K562 (cell line): Measurements from ENCODE around the gene NRSN2. TPM values are rescaled to one million over a fixed set of nuclear protein-coding genes. Genes with fewer than 3 reads are reported as not detected.

Source experiments
- GATAD2B ChIP-seq: fragments of 450-650 bp; IDR thresholded peaks from 2 replicates; pipeline ENCODE4 v1.6.1; 2017; ENCODE audit warnings: mild to moderate bottlenecking, borderline replicate concordance
- MAFK ChIP-seq: IDR thresholded peaks from 2 replicates; pipeline ENCODE4 v1.6.1; 2011; ENCODE audit warnings: low read length, improper control_type of control experiment
- ZNF133 ChIP-seq: fragments of 250-450 bp; sonication (Bioruptor Pico); IDR thresholded peaks from 2 replicates; pipeline ENCODE4 v1.4.0; 2020; ENCODE audit warnings: mild to moderate bottlenecking
- ZNF134 ChIP-seq: fragments of 250-450 bp; sonication (Bioruptor Pico); conservative IDR thresholded peaks from 2 replicates; pipeline ENCODE4 v1.4.0; 2020
- ZNF165 ChIP-seq: fragments of 250-450 bp; sonication (Bioruptor Pico); IDR thresholded peaks from 2 replicates; pipeline ENCODE4 v1.4.0; 2020; ENCODE audit warnings: borderline replicate concordance
- ZNF263 ChIP-seq: sonication (generic); formaldehyde crosslinking; IDR thresholded peaks from 2 replicates; pipeline ENCODE4 v1.8.0; 2022; ENCODE audit warnings: mild to moderate bottlenecking, missing genetic modification reagents, borderline replicate concordance
- ZNF431 ChIP-seq: sonication (generic); formaldehyde crosslinking; IDR thresholded peaks from 2 replicates; pipeline ENCODE4 v1.8.0; 2022; ENCODE audit warnings: mild to moderate bottlenecking, missing genetic modification reagents
- ZNF644 ChIP-seq: fragments of 200-800 bp; sonication (Bioruptor generic); IDR thresholded peaks from 2 replicates; pipeline ENCODE4 v1.6.1; 2016; ENCODE audit warnings: low read depth, missing genetic modification characterization, missing compliant biosample characterization
- ZNF707 ChIP-seq: fragments of 250-450 bp; sonication (Bioruptor Pico); conservative IDR thresholded peaks from 2 replicates; pipeline ENCODE4 v1.8.0; 2022; ENCODE audit warnings: inconsistent platforms, mild to moderate bottlenecking, moderate library complexity
- polyA plus RNA-seq, 8 experiments: library from polyadenylated mRNA; depleted of rRNA in 4 of 8; stranded (reverse) in 5 of 8; unstranded in 3 of 8; fragments of >200 nt; fragmentation: Nextera tagmentation in 2 of 8; fragmentation: Illumina TruSeq in 1 of 8; extraction: Ambion mirVana in 2 of 8; extraction: Trizol in 1 of 8; gene quantifications; 2 replicates each; pipeline versions ENCODE4 v1.2.1 to v1.2.3, GENCODE V29; 2011 to 2014; ENCODE audit warnings: inconsistent platforms in 1 of 8, missing spikeins in 1 of 8
- total RNA-seq, 7 experiments: library from RNA; depleted of rRNA in 6 of 7; stranded (reverse); fragments of >200 nt in 6 of 7; fragmentation: Illumina TruSeq in 2 of 7; extraction: Trizol in 2 of 7; gene quantifications; 2 replicates each; pipeline versions ENCODE4 v1.2.1 to v1.2.3, GENCODE V29; 2011 to 2021; ENCODE audit warnings: low replicate concordance in 1 of 7
- TF ChIP-seq, protein P1 (sequence below): conservative IDR thresholded peaks from 2 replicates; pipeline ENCODE4 v1.6.1; 2011; ENCODE audit warnings: low read depth, mild to moderate bottlenecking, low read length; ENCODE audit not compliant: control insufficient read depth
- TF ChIP-seq, protein P2 (sequence below): sonication (generic); formaldehyde crosslinking; IDR thresholded peaks from 2 replicates; pipeline ENCODE4 v1.8.1; 2022; ENCODE audit warnings: missing genetic modification reagents
- TF ChIP-seq, protein P3 (sequence below): sonication (generic); formaldehyde crosslinking; IDR thresholded peaks from 2 replicates; pipeline ENCODE4 v1.8.0; 2023; ENCODE audit warnings: mild to moderate bottlenecking, missing genetic modification reagents
- TF ChIP-seq, protein P4 (sequence below): fragments of 450-650 bp; IDR thresholded peaks from 2 replicates; pipeline ENCODE4 v1.6.1; 2018; ENCODE audit warnings: mild to moderate bottlenecking, low read depth; ENCODE audit not compliant: partially characterized antibody
- TF ChIP-seq, protein P5 (sequence below): IDR thresholded peaks from 3 replicates; pipeline ENCODE4 v1.6.1; 2011; ENCODE audit warnings: borderline replicate concordance, mild to moderate bottlenecking; ENCODE audit not compliant: insufficient read length, insufficient read depth
- TF ChIP-seq, protein P6 (sequence below): sonication (generic); IDR thresholded peaks from 2 replicates; pipeline ENCODE4 v1.6.1; 2016
- TF ChIP-seq, protein P7 (sequence below): fragments of 450-650 bp; IDR thresholded peaks from 2 replicates; pipeline ENCODE4 v1.6.1; 2016; ENCODE audit warnings: borderline replicate concordance

The NRSN2 gene
- total and polyA plus RNA-seq, 9 of the 15 experiments (the other 6 are each of a cell fraction or from before 2014, with no cell fraction given), result 7.5 to 29.7 (median 11.1) TPM

DNA sequence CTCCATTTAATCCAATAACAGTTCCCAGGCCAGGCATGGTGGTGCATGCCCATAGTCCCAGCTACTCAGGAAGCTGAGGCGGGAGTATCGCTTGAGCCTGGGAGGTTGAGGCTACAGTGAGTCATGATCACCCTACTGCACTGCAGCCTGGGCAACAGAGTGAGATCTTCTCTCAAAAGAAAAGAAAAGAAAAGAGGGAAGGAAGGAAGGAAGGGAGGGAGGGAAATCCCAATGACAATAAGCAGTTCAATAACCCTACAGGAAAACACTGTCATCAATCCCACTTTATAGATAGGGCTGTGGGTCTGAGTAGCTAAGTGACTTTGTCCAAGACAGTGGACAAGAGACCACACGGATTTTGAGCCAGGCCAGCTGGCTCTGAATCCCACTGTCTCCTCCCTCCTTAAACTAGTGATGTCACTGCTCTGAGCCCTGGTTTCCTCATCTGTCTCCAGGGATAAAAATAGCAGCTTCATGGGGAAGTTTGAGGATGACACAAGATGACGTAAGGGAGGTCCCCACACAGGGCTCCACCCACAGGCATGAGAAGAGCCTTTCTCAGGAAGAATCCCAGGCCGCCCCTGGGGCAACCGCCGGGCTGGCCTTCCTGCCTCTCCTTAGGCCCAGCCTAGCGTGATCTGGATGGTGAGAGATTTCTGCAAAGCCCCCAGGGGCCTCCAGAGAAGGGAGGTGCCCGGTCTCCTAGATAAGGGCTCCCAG is 26.4 kb downstream of the NRSN2 start (continued):
- TF ChIP-seq, protein P1, sequence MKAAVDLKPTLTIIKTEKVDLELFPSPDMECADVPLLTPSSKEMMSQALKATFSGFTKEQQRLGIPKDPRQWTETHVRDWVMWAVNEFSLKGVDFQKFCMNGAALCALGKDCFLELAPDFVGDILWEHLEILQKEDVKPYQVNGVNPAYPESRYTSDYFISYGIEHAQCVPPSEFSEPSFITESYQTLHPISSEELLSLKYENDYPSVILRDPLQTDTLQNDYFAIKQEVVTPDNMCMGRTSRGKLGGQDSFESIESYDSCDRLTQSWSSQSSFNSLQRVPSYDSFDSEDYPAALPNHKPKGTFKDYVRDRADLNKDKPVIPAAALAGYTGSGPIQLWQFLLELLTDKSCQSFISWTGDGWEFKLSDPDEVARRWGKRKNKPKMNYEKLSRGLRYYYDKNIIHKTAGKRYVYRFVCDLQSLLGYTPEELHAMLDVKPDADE, result no peak
- TF ChIP-seq MAFK (no peak), ZNF263 (CRISPR knock-in tag) (no peak), ZNF134 (CRISPR knock-in tag) (no peak), ZNF644 (tag) (peak; percentile 25; the same call in 1 of the 2 replicates), ZNF707 (CRISPR knock-in tag) (no peak), ZNF431 (CRISPR knock-in tag) (no peak), ZNF133 (no peak), ZNF165 (CRISPR knock-in tag) (no peak), GATAD2B (0 out of 2 replicates have a peak, but pooled peaks have one; percentile 36)
- TF ChIP-seq, protein P2, sequence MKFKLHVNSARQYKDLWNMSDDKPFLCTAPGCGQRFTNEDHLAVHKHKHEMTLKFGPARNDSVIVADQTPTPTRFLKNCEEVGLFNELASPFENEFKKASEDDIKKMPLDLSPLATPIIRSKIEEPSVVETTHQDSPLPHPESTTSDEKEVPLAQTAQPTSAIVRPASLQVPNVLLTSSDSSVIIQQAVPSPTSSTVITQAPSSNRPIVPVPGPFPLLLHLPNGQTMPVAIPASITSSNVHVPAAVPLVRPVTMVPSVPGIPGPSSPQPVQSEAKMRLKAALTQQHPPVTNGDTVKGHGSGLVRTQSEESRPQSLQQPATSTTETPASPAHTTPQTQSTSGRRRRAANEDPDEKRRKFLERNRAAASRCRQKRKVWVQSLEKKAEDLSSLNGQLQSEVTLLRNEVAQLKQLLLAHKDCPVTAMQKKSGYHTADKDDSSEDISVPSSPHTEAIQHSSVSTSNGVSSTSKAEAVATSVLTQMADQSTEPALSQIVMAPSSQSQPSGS (CRISPR knock-in tag), result peak; percentile 57; the same call in 1 of the 2 replicates
- TF ChIP-seq, protein P3, sequence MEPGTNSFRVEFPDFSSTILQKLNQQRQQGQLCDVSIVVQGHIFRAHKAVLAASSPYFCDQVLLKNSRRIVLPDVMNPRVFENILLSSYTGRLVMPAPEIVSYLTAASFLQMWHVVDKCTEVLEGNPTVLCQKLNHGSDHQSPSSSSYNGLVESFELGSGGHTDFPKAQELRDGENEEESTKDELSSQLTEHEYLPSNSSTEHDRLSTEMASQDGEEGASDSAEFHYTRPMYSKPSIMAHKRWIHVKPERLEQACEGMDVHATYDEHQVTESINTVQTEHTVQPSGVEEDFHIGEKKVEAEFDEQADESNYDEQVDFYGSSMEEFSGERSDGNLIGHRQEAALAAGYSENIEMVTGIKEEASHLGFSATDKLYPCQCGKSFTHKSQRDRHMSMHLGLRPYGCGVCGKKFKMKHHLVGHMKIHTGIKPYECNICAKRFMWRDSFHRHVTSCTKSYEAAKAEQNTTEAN, result no peak
- TF ChIP-seq, protein P4, sequence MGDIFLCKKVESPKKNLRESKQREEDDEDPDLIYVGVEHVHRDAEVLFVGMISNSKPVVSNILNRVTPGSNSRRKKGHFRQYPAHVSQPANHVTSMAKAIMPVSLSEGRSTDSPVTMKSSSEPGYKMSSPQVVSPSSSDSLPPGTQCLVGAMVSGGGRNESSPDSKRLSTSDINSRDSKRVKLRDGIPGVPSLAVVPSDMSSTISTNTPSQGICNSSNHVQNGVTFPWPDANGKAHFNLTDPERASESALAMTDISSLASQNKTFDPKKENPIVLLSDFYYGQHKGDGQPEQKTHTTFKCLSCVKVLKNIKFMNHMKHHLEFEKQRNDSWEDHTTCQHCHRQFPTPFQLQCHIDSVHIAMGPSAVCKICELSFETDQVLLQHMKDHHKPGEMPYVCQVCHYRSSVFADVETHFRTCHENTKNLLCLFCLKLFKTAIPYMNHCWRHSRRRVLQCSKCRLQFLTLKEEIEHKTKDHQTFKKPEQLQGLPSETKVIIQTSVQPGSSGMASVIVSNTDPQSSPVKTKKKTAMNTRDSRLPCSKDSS, result no peak
- TF ChIP-seq, protein P5, sequence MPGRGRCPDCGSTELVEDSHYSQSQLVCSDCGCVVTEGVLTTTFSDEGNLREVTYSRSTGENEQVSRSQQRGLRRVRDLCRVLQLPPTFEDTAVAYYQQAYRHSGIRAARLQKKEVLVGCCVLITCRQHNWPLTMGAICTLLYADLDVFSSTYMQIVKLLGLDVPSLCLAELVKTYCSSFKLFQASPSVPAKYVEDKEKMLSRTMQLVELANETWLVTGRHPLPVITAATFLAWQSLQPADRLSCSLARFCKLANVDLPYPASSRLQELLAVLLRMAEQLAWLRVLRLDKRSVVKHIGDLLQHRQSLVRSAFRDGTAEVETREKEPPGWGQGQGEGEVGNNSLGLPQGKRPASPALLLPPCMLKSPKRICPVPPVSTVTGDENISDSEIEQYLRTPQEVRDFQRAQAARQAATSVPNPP, result no peak
- TF ChIP-seq, protein P6, sequence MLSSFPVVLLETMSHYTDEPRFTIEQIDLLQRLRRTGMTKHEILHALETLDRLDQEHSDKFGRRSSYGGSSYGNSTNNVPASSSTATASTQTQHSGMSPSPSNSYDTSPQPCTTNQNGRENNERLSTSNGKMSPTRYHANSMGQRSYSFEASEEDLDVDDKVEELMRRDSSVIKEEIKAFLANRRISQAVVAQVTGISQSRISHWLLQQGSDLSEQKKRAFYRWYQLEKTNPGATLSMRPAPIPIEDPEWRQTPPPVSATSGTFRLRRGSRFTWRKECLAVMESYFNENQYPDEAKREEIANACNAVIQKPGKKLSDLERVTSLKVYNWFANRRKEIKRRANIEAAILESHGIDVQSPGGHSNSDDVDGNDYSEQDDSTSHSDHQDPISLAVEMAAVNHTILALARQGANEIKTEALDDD, result no peak
- TF ChIP-seq, protein P7, sequence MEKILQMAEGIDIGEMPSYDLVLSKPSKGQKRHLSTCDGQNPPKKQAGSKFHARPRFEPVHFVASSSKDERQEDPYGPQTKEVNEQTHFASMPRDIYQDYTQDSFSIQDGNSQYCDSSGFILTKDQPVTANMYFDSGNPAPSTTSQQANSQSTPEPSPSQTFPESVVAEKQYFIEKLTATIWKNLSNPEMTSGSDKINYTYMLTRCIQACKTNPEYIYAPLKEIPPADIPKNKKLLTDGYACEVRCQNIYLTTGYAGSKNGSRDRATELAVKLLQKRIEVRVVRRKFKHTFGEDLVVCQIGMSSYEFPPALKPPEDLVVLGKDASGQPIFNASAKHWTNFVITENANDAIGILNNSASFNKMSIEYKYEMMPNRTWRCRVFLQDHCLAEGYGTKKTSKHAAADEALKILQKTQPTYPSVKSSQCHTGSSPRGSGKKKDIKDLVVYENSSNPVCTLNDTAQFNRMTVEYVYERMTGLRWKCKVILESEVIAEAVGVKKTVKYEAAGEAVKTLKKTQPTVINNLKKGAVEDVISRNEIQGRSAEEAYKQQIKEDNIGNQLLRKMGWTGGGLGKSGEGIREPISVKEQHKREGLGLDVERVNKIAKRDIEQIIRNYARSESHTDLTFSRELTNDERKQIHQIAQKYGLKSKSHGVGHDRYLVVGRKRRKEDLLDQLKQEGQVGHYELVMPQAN, result no peak
